Medulla oblongata (tissue), 1 donor: ENCODE results near the gene RPL14.
"Not testable (repeated sequence)": the region's sequence is repeated elsewhere in the genome, so short reads cannot be mapped to it uniquely, and the experiment has no call there.

Experiments
- DNase-seq: peaks from one replicate; pipeline ENCODE4 v3.0.0-alpha.2; 2015; ENCODE audit errors: extremely low spot score

The RPL14 gene

GRCh38 chr3:40456940-40457823 is at the start of gene RPL14:
Gene RPL14, plus strand, starts transcription at chr3:40457339. Its CDS starts 133 bp downstream, at chr3:40457472.
- DNase-seq = peak; percentile 98

- no peak for DNase-seq
Measured at GRCh38 chr3:40407611-40408010, 49.5 kb upstream of the RPL14 start.

- DNase-seq = no peak
Measured at GRCh38 chr3:40414270-40414669, 42.9 kb upstream of the RPL14 start.

- DNase-seq = no peak
Measured at GRCh38 chr3:40417845-40418543, 39.1 kb upstream of the RPL14 start.

- no peak for DNase-seq
Measured at GRCh38 chr3:40422861-40423260, 34.3 kb upstream of the RPL14 start.

GRCh38 chr3:40427045-40427669 is 30.0 kb upstream of the RPL14 start:
- no peak for DNase-seq

- DNase-seq = no peak
Measured at GRCh38 chr3:40432793-40433192, 24.3 kb upstream of the RPL14 start.

GRCh38 chr3:40437889-40438288 is 19.2 kb upstream of the RPL14 start:
- DNase-seq = no peak

GRCh38 chr3:40445062-40445461 is 12.1 kb upstream of the RPL14 start:
- DNase-seq = no peak

- DNase-seq = no peak
Measured at GRCh38 chr3:40445880-40446279, 11.3 kb upstream of the RPL14 start.

GRCh38 chr3:40450438-40450837 is 6.7 kb upstream of the RPL14 start:
- DNase-seq = no peak

- DNase-seq = no peak
Measured at GRCh38 chr3:40451551-40451950, 5.6 kb upstream of the RPL14 start.

- DNase-seq = peak; percentile 8
Measured at GRCh38 chr3:40452057-40452456, 5.1 kb upstream of the RPL14 start.

- DNase-seq = no peak
Measured at GRCh38 chr3:40452562-40452875, 4.6 kb upstream of the RPL14 start.

GRCh38 chr3:40452876-40453730 is 4.0 kb upstream of the RPL14 start:
- peak; percentile 99 for DNase-seq

GRCh38 chr3:40453933-40454332 is 3.2 kb upstream of the RPL14 start:
- DNase-seq = no peak

- DNase-seq = no peak
Measured at GRCh38 chr3:40455328-40455727, 1.8 kb upstream of the RPL14 start.

GRCh38 chr3:40456279-40456939 is 730 bp upstream of the RPL14 start:
- DNase-seq = no peak

GRCh38 chr3:40458473-40458872 is 1.3 kb downstream of the RPL14 start:
- no peak for DNase-seq

GRCh38 chr3:40460481-40460880 is 3.3 kb downstream of the RPL14 start:
- not testable (repeated sequence) for DNase-seq

- DNase-seq = no peak
Measured at GRCh38 chr3:40461161-40461560, 4.0 kb downstream of the RPL14 start.
